ENCODE measurements around the gene RSPH6A.

GRCh38 chr19:45771311-45771933, 43.7 kb downstream of the RSPH6A start:
- TF ChIP-seq ESRRA (CRISPR knock-in tag; IDR thresholded peaks at IDR 0.05; ENCODE audit: borderline replicate concordance) (no peak), CTCF (IDR thresholded peaks at IDR 0.05) (no peak), TCF7 (CRISPR knock-in tag; IDR thresholded peaks at IDR 0.05; ENCODE audit: low read depth) (no peak)

Measured in WTC11 (cell line).